ENCODE data around the gene MESP1. TPM values are rescaled to one million over a fixed set of nuclear protein-coding genes. Genes with fewer than 3 reads are reported as not detected.
"Not testable (repeated sequence)": the region's sequence is repeated elsewhere in the genome, so short reads cannot be mapped to it uniquely, and the experiment has no call there.

The MESP1 gene
- total and polyA plus RNA-seq, 4 experiments from 2014 or later, result 0.53 to 1.2 (median 0.74) TPM

- H3K4me1 Mint-ChIP-seq, result no peaks in the 10 kb centered on the region
- intact Hi-C loops (cut with micrococcal nuclease), result no loop called here
- DNase-seq, result no peak
- H3K9me3 Mint-ChIP-seq, result peaks cover 0 to 34% (median 19%) of the 10 kb centered on the region in 8 donors
- H3K27ac Mint-ChIP-seq, result no peak overlapping the region
- no peak overlapping the region for H3K4me3 Mint-ChIP-seq
- H3K4me1 ChIP-seq (ENCODE audit: insufficient read depth, low read length), result no peaks in the 10 kb centered on the region
- ChIA-PET POLR2A (ENCODE audit: partially characterized antibody) (no interaction called here), CTCF (ENCODE audit: partially characterized antibody) (no interaction called here)
- no peak overlapping the region for H3K4me3 ChIP-seq (ENCODE audit: low read length in 2 of 2)
- peaks cover 5 to 16% of the 10 kb centered on the region in 2 donors for H3K27me3 Mint-ChIP-seq
- peaks cover 0 to 7% of the 10 kb centered on the region in 2 donors for H3K36me3 Mint-ChIP-seq
- no peak overlapping the region for H3K27ac ChIP-seq (ENCODE audit: low read depth, low read length)
- no peaks in the 10 kb centered on the region for H3K36me3 ChIP-seq (ENCODE audit: insufficient read depth, low read length)
- no peaks in the 10 kb centered on the region for H3K9me3 ChIP-seq (ENCODE audit: control insufficient read depth in 1 of 2, low read length in 2 of 2)
- H3K27me3 ChIP-seq (ENCODE audit: insufficient read depth, low read length), result no peaks in the 10 kb centered on the region
Measured at GRCh38 chr15:89792106-89792805, 41.2 kb upstream of the MESP1 start.

- Mint-ChIP-seq H3K9me3 (peaks cover 0 to 20% (median 11%) of the 10 kb centered on the region in 8 donors), H3K4me3 (no peak overlapping the region), H3K27me3 (peaks cover 5 to 16% of the 10 kb centered on the region in 2 donors), H3K4me1 (no peaks in the 10 kb centered on the region), H3K27ac (no peak overlapping the region), H3K36me3 (peaks cover 0 to 7% of the 10 kb centered on the region in 2 donors)
- Histone ChIP-seq H3K4me1 (ENCODE audit: insufficient read depth, low read length) (no peaks in the 10 kb centered on the region), H3K9me3 (ENCODE audit: control insufficient read depth in 1 of 2, low read length in 2 of 2) (no peaks in the 10 kb centered on the region), H3K36me3 (ENCODE audit: insufficient read depth, low read length) (no peaks in the 10 kb centered on the region), H3K27ac (ENCODE audit: low read depth, low read length) (no peak overlapping the region), H3K27me3 (ENCODE audit: insufficient read depth, low read length) (no peaks in the 10 kb centered on the region), H3K4me3 (ENCODE audit: low read length in 2 of 2) (no peak overlapping the region)
- intact Hi-C loops (cut with micrococcal nuclease), result no loop called here
- POLR2A ChIA-PET (ENCODE audit: partially characterized antibody), result no interaction called here
- DNase-seq, result no peak
- CTCF ChIA-PET (ENCODE audit: partially characterized antibody), result no interaction called here
Measured at GRCh38 chr15:89790661-89791060, 39.6 kb upstream of the MESP1 start.

GRCh38 chr15:89790206-89790605 is 39.2 kb upstream of the MESP1 start:
- H3K4me3 ChIP-seq (ENCODE audit: low read length in 2 of 2), result no peak overlapping the region
- no peak overlapping the region for H3K27ac Mint-ChIP-seq
- H3K9me3 Mint-ChIP-seq, result peaks cover 0 to 15% (median 9%) of the 10 kb centered on the region in 8 donors
- H3K27me3 Mint-ChIP-seq, result peaks cover 5 to 16% of the 10 kb centered on the region in 2 donors
- H3K27ac ChIP-seq (ENCODE audit: low read depth, low read length), result no peak overlapping the region
- intact Hi-C loops (cut with micrococcal nuclease), result no loop called here
- H3K36me3 Mint-ChIP-seq, result peaks cover 0 to 7% of the 10 kb centered on the region in 2 donors
- H3K36me3 ChIP-seq (ENCODE audit: insufficient read depth, low read length), result no peaks in the 10 kb centered on the region
- H3K27me3 ChIP-seq (ENCODE audit: insufficient read depth, low read length), result no peaks in the 10 kb centered on the region
- no peaks in the 10 kb centered on the region for H3K4me1 Mint-ChIP-seq
- H3K9me3 ChIP-seq (ENCODE audit: control insufficient read depth in 1 of 2, low read length in 2 of 2), result no peaks in the 10 kb centered on the region
- no peaks in the 10 kb centered on the region for H3K4me1 ChIP-seq (ENCODE audit: insufficient read depth, low read length)
- H3K4me3 Mint-ChIP-seq, result no peak overlapping the region
- POLR2A ChIA-PET (ENCODE audit: partially characterized antibody), result no interaction called here
- DNase-seq, result no peak
- CTCF ChIA-PET (ENCODE audit: partially characterized antibody), result no interaction called here

- H3K27me3 ChIP-seq (ENCODE audit: insufficient read depth, low read length); H3K4me1 ChIP-seq (ENCODE audit: insufficient read depth, low read length); H3K9me3 ChIP-seq (ENCODE audit: control insufficient read depth in 1 of 2, low read length in 2 of 2); H3K27ac Mint-ChIP-seq; H3K27ac ChIP-seq (ENCODE audit: low read depth, low read length); POLR2A ChIA-PET (ENCODE audit: partially characterized antibody); DNase-seq; H3K36me3 ChIP-seq (ENCODE audit: insufficient read depth, low read length); intact Hi-C loops (cut with micrococcal nuclease); H3K4me3 ChIP-seq (ENCODE audit: low read length in 2 of 2); H3K4me3 Mint-ChIP-seq; H3K4me1 Mint-ChIP-seq; H3K36me3 Mint-ChIP-seq: not testable (repeated sequence)
- Mint-ChIP-seq H3K9me3 (peaks cover 0 to 15% (median 8%) of the 10 kb centered on the region in 8 donors), H3K27me3 (peaks cover 3 to 13% of the 10 kb centered on the region in 2 donors)
- CTCF ChIA-PET (ENCODE audit: partially characterized antibody), result interaction anchor here (0.7 kb wide), 1 partner anchor 15 kb away, joined by 3 read pairs; no protein-coding TSS in a partner anchor
Measured at GRCh38 chr15:89788585-89788984, 37.5 kb upstream of the MESP1 start.

- H3K4me1 ChIP-seq (ENCODE audit: insufficient read depth, low read length), result no peaks in the 10 kb centered on the region
Measured at GRCh38 chr15:89787944-89788343, 36.9 kb upstream of the MESP1 start.

GRCh38 chr15:89785774-89786140 is 34.7 kb upstream of the MESP1 start:
- no peak overlapping the region for H3K27ac Mint-ChIP-seq
- peaks cover 0 to 13% (median 8%) of the 10 kb centered on the region in 8 donors for H3K9me3 Mint-ChIP-seq
- no peaks in the 10 kb centered on the region for H3K27me3 ChIP-seq (ENCODE audit: insufficient read depth, low read length)
- H3K27ac ChIP-seq (ENCODE audit: low read depth, low read length), result no peak overlapping the region
- H3K4me1 ChIP-seq (ENCODE audit: insufficient read depth, low read length), result no peaks in the 10 kb centered on the region
- H3K27me3 Mint-ChIP-seq, result peaks cover 4 to 20% of the 10 kb centered on the region in 2 donors
- intact Hi-C loops (cut with micrococcal nuclease), result no loop called here
- peaks cover 0 to 7% of the 10 kb centered on the region in 2 donors for H3K36me3 Mint-ChIP-seq
- no peak for DNase-seq
- no peak overlapping the region for H3K4me3 Mint-ChIP-seq
- H3K4me3 ChIP-seq (ENCODE audit: low read length in 2 of 2), result no peak overlapping the region
- CTCF ChIA-PET (ENCODE audit: partially characterized antibody), result no interaction called here
- no peaks in the 10 kb centered on the region for H3K9me3 ChIP-seq (ENCODE audit: control insufficient read depth in 1 of 2, low read length in 2 of 2)
- H3K36me3 ChIP-seq (ENCODE audit: insufficient read depth, low read length), result no peaks in the 10 kb centered on the region
- POLR2A ChIA-PET (ENCODE audit: partially characterized antibody), result no interaction called here
- H3K4me1 Mint-ChIP-seq, result peaks cover 0 to under 1% (median 0%) of the 10 kb centered on the region in 4 donors

More at GRCh38 chr15:89787944-89788343, 36.9 kb upstream of the MESP1 start:
- Histone ChIP-seq H3K27me3 (ENCODE audit: insufficient read depth, low read length) (no peaks in the 10 kb centered on the region), H3K9me3 (ENCODE audit: control insufficient read depth in 1 of 2, low read length in 2 of 2) (no peaks in the 10 kb centered on the region), H3K27ac (ENCODE audit: low read depth, low read length) (no peak overlapping the region), H3K4me3 (ENCODE audit: low read length in 2 of 2) (no peak overlapping the region), H3K36me3 (ENCODE audit: insufficient read depth, low read length) (no peaks in the 10 kb centered on the region)
- H3K27me3 Mint-ChIP-seq, result peaks cover 2 to 17% of the 10 kb centered on the region in 2 donors
- no peak overlapping the region for H3K27ac Mint-ChIP-seq
- POLR2A ChIA-PET (ENCODE audit: partially characterized antibody), result no interaction called here
- CTCF ChIA-PET (ENCODE audit: partially characterized antibody), result interaction anchor here (0.7 kb wide), 1 partner anchor 14 kb away, joined by 3 read pairs; no protein-coding TSS in a partner anchor
- H3K36me3 Mint-ChIP-seq, result peaks cover 0 to 7% of the 10 kb centered on the region in 2 donors
- intact Hi-C loops (cut with micrococcal nuclease), result no loop called here
- no peak overlapping the region for H3K4me3 Mint-ChIP-seq
- DNase-seq, result no peak
- no peaks in the 10 kb centered on the region for H3K4me1 Mint-ChIP-seq
- H3K9me3 Mint-ChIP-seq, result peaks cover 0 to 14% (median 8%) of the 10 kb centered on the region in 8 donors

- peaks cover 0 to 13% (median 8%) of the 10 kb centered on the region in 8 donors for H3K9me3 Mint-ChIP-seq
- peaks cover 0 to 5% (median 0%) of the 10 kb centered on the region in 4 donors for H3K4me1 Mint-ChIP-seq
- Histone ChIP-seq H3K4me3 (ENCODE audit: low read length in 2 of 2) (no peak overlapping the region), H3K36me3 (ENCODE audit: insufficient read depth, low read length) (no peaks in the 10 kb centered on the region), H3K27ac (ENCODE audit: low read depth, low read length) (no peak overlapping the region), H3K27me3 (ENCODE audit: insufficient read depth, low read length) (no peaks in the 10 kb centered on the region), H3K4me1 (ENCODE audit: insufficient read depth, low read length) (no peaks in the 10 kb centered on the region), H3K9me3 (ENCODE audit: control insufficient read depth in 1 of 2, low read length in 2 of 2) (no peaks in the 10 kb centered on the region)
- no peak overlapping the region for H3K4me3 Mint-ChIP-seq
- H3K27me3 Mint-ChIP-seq, result peaks cover 10 to 19% of the 10 kb centered on the region in 2 donors
- CTCF ChIA-PET (ENCODE audit: partially characterized antibody), result no interaction called here
- DNase-seq, result no peak
- H3K36me3 Mint-ChIP-seq, result peaks cover 0 to 7% of the 10 kb centered on the region in 2 donors
- intact Hi-C loops (cut with micrococcal nuclease), result no loop called here
- POLR2A ChIA-PET (ENCODE audit: partially characterized antibody), result no interaction called here
- no peak overlapping the region for H3K27ac Mint-ChIP-seq
Measured at GRCh38 chr15:89785064-89785773, 34.2 kb upstream of the MESP1 start.

Data from CD4-positive, alpha-beta memory T cell (primary cell).